B cell (primary cell): Measurements from ENCODE around the gene SLC25A26.

Source experiments
- CTCF ChIP-seq: fragments of 200-600 bp; IDR thresholded peaks from one replicate; pipeline ENCODE4 v1.8.0; 2022; ENCODE audit warnings: antibody characterized with exemption, mild to moderate bottlenecking
- EZH2 ChIP-seq: IDR thresholded peaks from 2 replicates; pipeline ENCODE4 v1.6.1; 2012; ENCODE audit warnings: borderline replicate concordance, low read depth, mild to moderate bottlenecking, moderate library complexity, low read length; ENCODE audit not compliant: insufficient read depth, poor library complexity, severe bottlenecking

GRCh38 chr3:66423791-66424190, 203.0 kb downstream of the SLC25A26 start:
- no peak for TF ChIP-seq CTCF
- no peak for TF ChIP-seq EZH2
